Heart left ventricle (tissue), 16 donors: ENCODE data around the gene TTLL13. TPM values are rescaled to one million over a fixed set of nuclear protein-coding genes. Genes with fewer than 3 reads are reported as not detected.
A peak's percentile ranks its signal among the peaks of the same experiment; 100 is the strongest.

Source experiments
- ATAC-seq, 4 donors: fragments of 200-7000 bp; cut with Tn5 transposase; one replicate each; pipeline ENCODE4 v1.9.1; 2020 to 2022; ENCODE audit warnings: moderate library complexity in 4 of 4, mild to moderate bottlenecking in 3 of 4, moderate number of reproducible peaks in 1 of 4
- DNase-seq, 5 donors: peaks; one replicate each; pipeline ENCODE4 v3.0.0-alpha.2; 2020
- H3K27ac ChIP-seq, 12 donors: fragments of 200-600 bp; sonication (generic) in 4 of 12; one replicate each; pipeline versions ENCODE4 v1.5.0 to v1.8.0; 2016 to 2022; ENCODE audit warnings: mild to moderate bottlenecking in 2 of 12
- H3K27me3 ChIP-seq, 9 donors: fragments of 200-600 bp; sonication (generic) in 2 of 9; one replicate each; pipeline versions ENCODE4 v1.5.1 to v1.8.0; 2016 to 2022; ENCODE audit warnings: mild to moderate bottlenecking in 3 of 9
- H3K36me3 ChIP-seq, 9 donors: fragments of 200-600 bp; sonication (generic) in 2 of 9; one replicate each; pipeline versions ENCODE4 v1.5.0 to v1.8.0; 2018 to 2022; ENCODE audit warnings: mild to moderate bottlenecking in 2 of 9
- H3K4me1 ChIP-seq, 12 donors: fragments of 200-600 bp; sonication (generic) in 4 of 12; one replicate each; pipeline versions ENCODE4 v1.5.0 to v1.8.0; 2016 to 2022; ENCODE audit warnings: mild to moderate bottlenecking in 3 of 12
- H3K4me3 ChIP-seq, 12 donors: fragments of 200-600 bp; sonication (generic) in 4 of 12; one replicate each; pipeline versions ENCODE4 v1.5.0 to v1.8.0; 2017 to 2022; ENCODE audit warnings: mild to moderate bottlenecking in 9 of 12, moderate library complexity in 4 of 12
- H3K9me3 ChIP-seq, 12 donors: fragments of 200-600 bp; sonication (generic) in 4 of 12; one replicate each; pipeline versions ENCODE4 v1.5.0 to v1.8.0; 2016 to 2022; ENCODE audit warnings: mild to moderate bottlenecking in 1 of 12
- POLR2A ChIP-seq, 2 donors: fragments of 450-650 bp; IDR thresholded peaks; one replicate each; pipeline ENCODE4 v1.6.1; 2017; ENCODE audit warnings: antibody characterized with exemption in 2 of 2, mild to moderate bottlenecking in 2 of 2, moderate library complexity in 2 of 2
- WGBS, 4 donors: extraction: QIAGEN DNeasy Blood & Tissue Kit in 2 of 4; methylation state at CpG; one replicate each; pipeline versions ENCODE4 v1.1.5 to v1.1.7; 2013 to 2018; 5-methylcytosine and 5-hydroxymethylcytosine counted together
- intact Hi-C, 10 donors: fragments of 100-400 bp; cut with DNase I; formaldehyde crosslinking; loops; one replicate each; pipeline versions ENCODE4 v1.11.1 to v1.14.2; 2022
- polyA plus RNA-seq, 2 donors: library from polyadenylated mRNA; stranded (reverse); fragments of 200-250 nt; gene quantifications; one replicate each; pipeline ENCODE4 v1.2.3, GENCODE V29; 2013
- total RNA-seq, 9 donors: library from RNA; depleted of rRNA in 2 of 9; stranded (reverse); fragments of >200 nt in 2 of 9; fragmentation: NEBNext Ultra II Directional in 3 of 9; extraction: Animal tissue kit (Norgen Biotek cat#: 25700) in 3 of 9; gene quantifications; one replicate each; pipeline versions ENCODE4 v1.1.0 to v1.2.4, GENCODE V29; 2016 to 2023
- TF ChIP-seq, protein P1 (sequence below), 12 donors: fragments of 200-600 bp; sonication (generic) in 4 of 12; IDR thresholded peaks; one replicate each; pipeline versions ENCODE4 v1.5.0 to v1.8.0; 2018 to 2022; ENCODE audit warnings: antibody characterized with exemption in 12 of 12, mild to moderate bottlenecking in 5 of 12
- donor health status: ischemic (EF 13 %, LVEDD 7.1; RV severe dilation, severe dysfunction).
- donor health status: healthy with polysubstance abuse.
- donor health status: DM: no; HTN: yes; CAD: no.
- donor health status: DM: no; HTN: no; CAD: no.
- donor health status: ischemic (EF 25% LVEDD 6.9; RV normal size, moderate dysfunction).
- donor health status: ischemic (EF 25% LVEDD 5.7; RV mildly dilated, moderate dysfunction).
- donor health status: healthy.
- donor health status: DM: yes; HTN: yes; CAD: no.
- donor health status: ischemic (EF 35%, LVEDD 5.7; RV mildly dilated, moderate dysfunction).
- donor health status: nonischemic (EF 11% LVEDD 7.7; RV severe dilation, severe dysfunction).
- donor health status: DM: yes; HTN: yes; CAD: no.
- donor health status: PGD.
- donor health status: ischemic (EF 29% LVEDD 5.4; RV normal size, mild dysfunction).
- donor health status: nonischemic (EF 23%, LVEDD 6.1; RV moderate dilation, normal function).

TTLL13 gene
- total and polyA plus RNA-seq, 11 donors: 0.07 to 0.35 (median 0.14) TPM; not detected in 5

DNA sequence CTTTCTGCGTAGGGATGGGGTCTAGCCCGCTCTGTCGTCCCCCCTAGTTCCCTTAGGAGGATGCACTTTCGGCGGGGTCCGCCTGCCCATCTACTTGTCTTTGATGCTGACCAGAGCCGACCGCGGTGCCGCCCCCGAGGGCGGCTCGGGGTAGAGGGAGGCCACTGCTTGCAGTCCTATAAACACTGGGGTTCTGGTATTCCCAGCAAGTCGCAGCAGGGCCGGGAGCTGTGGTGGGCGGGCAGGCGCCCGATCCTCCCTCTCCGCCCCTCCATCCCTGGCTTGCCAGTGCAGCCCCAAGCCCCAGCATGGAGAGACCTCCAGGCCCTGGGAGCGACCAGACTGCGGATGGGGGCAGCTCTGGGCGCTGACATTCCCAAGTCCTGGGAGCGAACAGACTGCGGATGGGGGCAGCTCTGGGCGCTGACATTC, 47.4 kb upstream of the TTLL13 start:
- Histone ChIP-seq H3K9me3 (no peaks in the 10 kb centered on the region), H3K36me3 (peaks cover 0 to 4% (median 0%) of the 10 kb centered on the region in 9 donors), H3K27ac (peak overlapping the region in 5 of 12 donors; percentile 75 to 87 (median 84)), H3K4me1 (peaks cover 3 to 55% (median 34%) of the 10 kb centered on the region in 12 donors), H3K27me3 (no peaks in the 10 kb centered on the region), H3K4me3 (peak overlapping the region; percentile 43 to 99 (median 86))
- intact Hi-C loops: no loop called here
- DNase-seq: no peak
- TF ChIP-seq, protein P1, sequence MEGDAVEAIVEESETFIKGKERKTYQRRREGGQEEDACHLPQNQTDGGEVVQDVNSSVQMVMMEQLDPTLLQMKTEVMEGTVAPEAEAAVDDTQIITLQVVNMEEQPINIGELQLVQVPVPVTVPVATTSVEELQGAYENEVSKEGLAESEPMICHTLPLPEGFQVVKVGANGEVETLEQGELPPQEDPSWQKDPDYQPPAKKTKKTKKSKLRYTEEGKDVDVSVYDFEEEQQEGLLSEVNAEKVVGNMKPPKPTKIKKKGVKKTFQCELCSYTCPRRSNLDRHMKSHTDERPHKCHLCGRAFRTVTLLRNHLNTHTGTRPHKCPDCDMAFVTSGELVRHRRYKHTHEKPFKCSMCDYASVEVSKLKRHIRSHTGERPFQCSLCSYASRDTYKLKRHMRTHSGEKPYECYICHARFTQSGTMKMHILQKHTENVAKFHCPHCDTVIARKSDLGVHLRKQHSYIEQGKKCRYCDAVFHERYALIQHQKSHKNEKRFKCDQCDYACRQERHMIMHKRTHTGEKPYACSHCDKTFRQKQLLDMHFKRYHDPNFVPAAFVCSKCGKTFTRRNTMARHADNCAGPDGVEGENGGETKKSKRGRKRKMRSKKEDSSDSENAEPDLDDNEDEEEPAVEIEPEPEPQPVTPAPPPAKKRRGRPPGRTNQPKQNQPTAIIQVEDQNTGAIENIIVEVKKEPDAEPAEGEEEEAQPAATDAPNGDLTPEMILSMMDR (IDR thresholded peaks at IDR 0.05): no peak
- no peak for TF ChIP-seq POLR2A (IDR thresholded peaks at IDR 0.05)
- no peak for ATAC-seq
- 3 to 13% (median 10%) methylated on average over 15 to 25 of the region's 25 CpGs for WGBS, 4 donors

GRCh38 chr15:90202929-90203328, 46.4 kb upstream of the TTLL13 start:
- peak overlapping the region in 1 of 12 donors; percentile 87 for H3K27ac ChIP-seq
- H3K4me1 ChIP-seq: peaks cover 3 to 63% (median 34%) of the 10 kb centered on the region in 12 donors
- 90 to 94% (median 91%) methylated on average over 4 of the region's 4 CpGs for WGBS, 4 donors

GRCh38 chr15:90203473-90203872, 45.9 kb upstream of the TTLL13 start:
- Histone ChIP-seq H3K4me1 (peaks cover 3 to 63% (median 34%) of the 10 kb centered on the region in 12 donors), H3K36me3 (peaks cover 0 to 7% (median 0%) of the 10 kb centered on the region in 9 donors), H3K27me3 (no peaks in the 10 kb centered on the region), H3K27ac (no peak overlapping the region), H3K9me3 (no peaks in the 10 kb centered on the region), H3K4me3 (no peak overlapping the region)
- WGBS, 4 donors: 94 to 97% (median 97%) methylated on average over 7 of the region's 7 CpGs
- TF ChIP-seq, protein P1 (IDR thresholded peaks at IDR 0.05): no peak
- no peak for TF ChIP-seq POLR2A (IDR thresholded peaks at IDR 0.05)
- ATAC-seq (no peak), DNase-seq (no peak)
- intact Hi-C loops: no loop called here

More at GRCh38 chr15:90202929-90203328, 46.4 kb upstream of the TTLL13 start:
- TF ChIP-seq POLR2A (IDR thresholded peaks at IDR 0.05): no peak
- TF ChIP-seq, protein P1 (IDR thresholded peaks at IDR 0.05): no peak
- intact Hi-C loops: no loop called here
- H3K36me3 ChIP-seq: peaks cover 0 to 7% (median 0%) of the 10 kb centered on the region in 9 donors
- ATAC-seq (no peak), DNase-seq (no peak)
- H3K9me3 ChIP-seq: no peaks in the 10 kb centered on the region
- H3K27me3 ChIP-seq: no peaks in the 10 kb centered on the region
- H3K4me3 ChIP-seq: peak overlapping the region in 1 of 12 donors; percentile 77

- TF ChIP-seq, protein P1 (IDR thresholded peaks at IDR 0.05): no peak
- TF ChIP-seq POLR2A (IDR thresholded peaks at IDR 0.05): no peak
- no peak overlapping the region for H3K27ac ChIP-seq
- 55 to 71% (median 62%) methylated on average over 4 to 8 of the region's 8 CpGs for WGBS, 4 donors
- no peaks in the 10 kb centered on the region for H3K9me3 ChIP-seq
- no peaks in the 10 kb centered on the region for H3K27me3 ChIP-seq
- H3K36me3 ChIP-seq: peaks cover 0 to 7% (median 0%) of the 10 kb centered on the region in 9 donors
- ATAC-seq (no peak), DNase-seq (peak in 1 of 5 donors; percentile 53)
- peaks cover 3 to 63% (median 34%) of the 10 kb centered on the region in 12 donors for H3K4me1 ChIP-seq
- no peak overlapping the region for H3K4me3 ChIP-seq
- intact Hi-C loops: no loop called here
Measured at GRCh38 chr15:90203922-90204321, 45.4 kb upstream of the TTLL13 start.
